GM06990 (cell line): ENCODE measurements around the gene GNG8.

ENCODE experiments used
- DNase-seq: peaks from one replicate; pipeline ENCODE4 v3.0.0-alpha.2; 2011; ENCODE audit not compliant: insufficient read length; ENCODE audit errors: extremely low read depth
- H3K27me3 ChIP-seq: replicated peaks from 2 replicates; pipeline ENCODE4 v1.6.0; 2011; ENCODE audit warnings: low read length; ENCODE audit not compliant: control insufficient read depth, insufficient read depth
- H3K36me3 ChIP-seq: 2 replicates; pipeline ENCODE4 v1.5.1; 2011; ENCODE audit warnings: low read length; ENCODE audit not compliant: control insufficient read depth, insufficient read depth
- H3K4me3 ChIP-seq: replicated peaks from 2 replicates; pipeline ENCODE4 v1.5.1; 2011; ENCODE audit warnings: low read depth, mild to moderate bottlenecking, control low read depth, low read length
- TF ChIP-seq, protein P1 (sequence below): IDR thresholded peaks from 2 replicates; pipeline ENCODE4 v1.5.1; 2011; ENCODE audit warnings: low read length, control low read depth, mild to moderate bottlenecking, inconsistent platforms; ENCODE audit not compliant: insufficient read depth, poor library complexity, severe bottlenecking

GNG8 gene

DNA sequence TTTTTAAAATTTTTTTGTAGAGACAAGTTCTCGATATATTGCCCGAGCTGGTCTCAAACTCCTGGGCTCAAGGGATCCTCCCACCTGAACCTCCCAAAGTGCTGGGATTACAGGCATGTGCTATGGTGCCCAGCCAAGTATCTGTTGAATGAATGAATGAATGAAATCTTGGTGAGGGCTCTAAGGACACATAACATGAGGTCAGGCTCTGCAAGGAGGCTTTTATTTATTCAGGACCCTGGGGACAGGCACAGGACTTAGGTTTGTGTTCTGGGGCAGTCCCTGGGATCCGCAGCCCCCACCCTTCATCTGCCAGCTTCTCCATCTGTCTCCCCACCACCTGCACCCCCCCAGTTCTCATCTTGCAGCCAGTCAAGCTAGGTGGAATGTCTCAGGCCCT lies 15.7 kb downstream of the GNG8 start:
- no peak for DNase-seq
- H3K27me3 ChIP-seq = no peaks in the 10 kb centered on the region
- H3K36me3 ChIP-seq = peaks cover 3% of the 10 kb centered on the region; the same call in 1 of the 2 replicates
- H3K4me3 ChIP-seq = no peak overlapping the region
- TF ChIP-seq, protein P1, sequence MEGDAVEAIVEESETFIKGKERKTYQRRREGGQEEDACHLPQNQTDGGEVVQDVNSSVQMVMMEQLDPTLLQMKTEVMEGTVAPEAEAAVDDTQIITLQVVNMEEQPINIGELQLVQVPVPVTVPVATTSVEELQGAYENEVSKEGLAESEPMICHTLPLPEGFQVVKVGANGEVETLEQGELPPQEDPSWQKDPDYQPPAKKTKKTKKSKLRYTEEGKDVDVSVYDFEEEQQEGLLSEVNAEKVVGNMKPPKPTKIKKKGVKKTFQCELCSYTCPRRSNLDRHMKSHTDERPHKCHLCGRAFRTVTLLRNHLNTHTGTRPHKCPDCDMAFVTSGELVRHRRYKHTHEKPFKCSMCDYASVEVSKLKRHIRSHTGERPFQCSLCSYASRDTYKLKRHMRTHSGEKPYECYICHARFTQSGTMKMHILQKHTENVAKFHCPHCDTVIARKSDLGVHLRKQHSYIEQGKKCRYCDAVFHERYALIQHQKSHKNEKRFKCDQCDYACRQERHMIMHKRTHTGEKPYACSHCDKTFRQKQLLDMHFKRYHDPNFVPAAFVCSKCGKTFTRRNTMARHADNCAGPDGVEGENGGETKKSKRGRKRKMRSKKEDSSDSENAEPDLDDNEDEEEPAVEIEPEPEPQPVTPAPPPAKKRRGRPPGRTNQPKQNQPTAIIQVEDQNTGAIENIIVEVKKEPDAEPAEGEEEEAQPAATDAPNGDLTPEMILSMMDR = no peak

DNA sequence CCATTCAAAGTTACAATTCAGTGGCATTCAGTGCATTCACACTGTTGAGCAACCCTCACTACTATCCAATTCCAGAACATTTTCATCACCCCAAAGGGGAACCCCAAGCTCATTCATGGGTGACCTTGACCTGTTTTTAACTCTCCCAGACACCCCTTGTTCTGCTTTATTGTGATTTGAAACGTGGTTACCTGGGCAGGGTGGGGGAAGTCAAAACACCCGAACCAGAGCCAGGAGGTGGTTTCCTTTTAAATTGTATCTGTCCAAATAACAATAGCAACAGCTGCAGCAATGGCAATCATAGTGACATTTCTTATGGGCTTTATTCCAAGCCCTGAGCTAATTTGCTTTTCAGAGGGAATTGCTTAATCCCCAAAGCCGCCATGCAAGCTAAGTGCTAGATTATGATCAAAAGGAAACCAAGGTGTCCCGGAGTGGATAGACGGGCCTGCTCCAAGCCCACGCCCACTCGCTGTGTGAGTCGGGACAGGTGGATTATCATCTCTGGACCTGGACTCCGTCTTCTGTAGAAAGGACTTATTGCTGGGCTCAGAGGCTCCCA lies 17.3 kb downstream of the GNG8 start:
- Histone ChIP-seq H3K4me3 (peak overlapping the region; percentile 34; the same call in 1 of the 2 replicates), H3K27me3 (no peaks in the 10 kb centered on the region), H3K36me3 (peaks cover 3% of the 10 kb centered on the region; the same call in 1 of the 2 replicates)
- peak; percentile 68 for DNase-seq
- TF ChIP-seq, protein P1 = no peak

DNA sequence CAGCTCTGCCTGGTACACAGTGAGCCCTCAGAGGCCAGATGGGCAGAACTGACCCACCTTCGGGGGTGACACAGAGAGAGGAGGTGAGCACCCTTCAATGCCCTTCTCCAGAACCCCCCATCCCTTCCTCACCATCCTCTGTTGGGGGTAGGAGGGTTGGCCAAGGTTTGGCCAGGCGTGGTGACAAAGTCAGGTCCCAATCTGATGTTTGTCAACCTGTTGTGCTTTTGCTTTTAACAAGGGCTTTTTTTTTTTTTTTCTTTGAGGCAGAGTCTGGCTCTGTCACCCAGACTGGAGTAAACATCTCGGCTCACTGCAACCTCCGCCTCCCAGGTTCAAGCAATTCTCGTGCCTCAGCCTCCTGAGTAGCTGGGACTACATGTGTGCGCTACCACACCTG lies 18.4 kb downstream of the GNG8 start:
- TF ChIP-seq, protein P1 = no peak
- H3K36me3 ChIP-seq = peaks cover 3% of the 10 kb centered on the region; the same call in 1 of the 2 replicates
- no peaks in the 10 kb centered on the region for H3K27me3 ChIP-seq
- H3K4me3 ChIP-seq = no peak overlapping the region
- no peak for DNase-seq

DNA sequence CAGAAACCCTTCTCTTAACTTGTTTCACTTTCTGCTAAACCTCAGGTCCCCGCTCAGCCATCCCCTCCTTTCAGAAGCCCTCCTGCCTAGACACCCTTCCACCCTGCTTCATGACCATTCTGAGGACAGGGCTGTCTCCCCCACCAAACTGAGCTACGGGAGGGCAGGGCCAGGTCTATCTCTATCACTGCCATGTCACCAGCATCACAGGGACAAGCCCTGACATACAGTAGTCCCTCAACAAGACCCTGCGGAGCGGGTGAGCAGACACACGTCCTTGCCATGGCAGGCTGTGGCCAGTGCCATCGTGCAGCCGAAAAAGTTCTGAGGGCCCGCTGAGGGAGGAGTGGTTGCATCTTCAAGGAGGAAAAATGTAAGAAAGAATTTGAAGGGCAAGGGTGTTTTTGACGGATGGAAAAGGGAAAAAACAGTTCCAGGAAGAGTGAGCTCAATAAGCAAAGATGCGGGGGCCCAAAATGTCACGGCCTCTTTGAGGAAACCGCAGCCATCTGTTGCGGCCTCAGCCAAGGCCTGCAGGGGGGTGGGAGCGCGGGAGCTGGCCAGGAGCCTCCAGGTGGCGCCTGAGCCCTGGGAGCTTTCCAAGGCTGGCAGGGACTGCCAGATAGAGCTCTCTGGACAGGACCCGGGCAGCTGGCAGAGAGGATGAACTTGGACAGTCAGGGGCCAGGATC lies 19.2 kb downstream of the GNG8 start:
- peak; percentile 67 for DNase-seq
- Histone ChIP-seq H3K4me3 (no peak overlapping the region), H3K36me3 (peaks cover 3% of the 10 kb centered on the region; the same call in 1 of the 2 replicates), H3K27me3 (no peaks in the 10 kb centered on the region)
- TF ChIP-seq, protein P1 = peak; percentile 63

DNA sequence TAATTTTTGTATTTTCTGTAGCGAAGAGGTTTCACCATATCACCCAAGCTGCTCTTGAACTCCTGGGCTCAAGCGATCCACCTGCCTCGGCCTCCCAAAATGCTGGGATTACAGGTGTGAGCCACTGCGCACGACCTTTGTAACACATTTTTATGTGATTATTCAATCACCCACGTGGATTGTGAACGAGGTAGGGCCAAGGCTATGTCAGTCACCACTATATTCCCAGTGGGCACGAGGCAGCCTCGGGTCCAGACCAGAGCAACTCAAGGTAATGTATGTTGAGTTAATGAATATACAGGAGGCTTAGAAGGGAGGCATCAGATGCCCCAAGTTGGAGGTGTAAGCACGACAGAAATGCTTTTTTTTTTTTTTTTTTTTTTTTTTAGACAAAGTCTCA lies 20.0 kb downstream of the GNG8 start:
- no peak overlapping the region for H3K4me3 ChIP-seq
- H3K27me3 ChIP-seq = no peaks in the 10 kb centered on the region
- TF ChIP-seq, protein P1 = no peak
- DNase-seq = no peak
- H3K36me3 ChIP-seq = peaks cover under 1% of the 10 kb centered on the region
